Right lobe of liver (tissue), 4 donors: ENCODE results near the gene GREM2.

Experiments used
- CTCF ChIP-seq, 4 donors: fragments of 200-600 bp in 3 of 4; fragments of 450-650 bp in 1 of 4; IDR thresholded peaks; one replicate each; pipeline versions ENCODE4 v1.5.1 to v1.8.0; 2016 to 2022; ENCODE audit warnings: antibody characterized with exemption in 4 of 4, mild to moderate bottlenecking in 2 of 4
- POLR2A ChIP-seq: fragments of 450-650 bp; IDR thresholded peaks from one replicate; pipeline ENCODE4 v1.6.1; 2017; ENCODE audit warnings: antibody characterized with exemption, mild to moderate bottlenecking
- donor health status: DM: no; HTN: no; CAD: no.
- donor health status: DM: no; HTN: no; CAD: no.
- donor health status: DM: no; HTN: yes; CAD: no.

DNA sequence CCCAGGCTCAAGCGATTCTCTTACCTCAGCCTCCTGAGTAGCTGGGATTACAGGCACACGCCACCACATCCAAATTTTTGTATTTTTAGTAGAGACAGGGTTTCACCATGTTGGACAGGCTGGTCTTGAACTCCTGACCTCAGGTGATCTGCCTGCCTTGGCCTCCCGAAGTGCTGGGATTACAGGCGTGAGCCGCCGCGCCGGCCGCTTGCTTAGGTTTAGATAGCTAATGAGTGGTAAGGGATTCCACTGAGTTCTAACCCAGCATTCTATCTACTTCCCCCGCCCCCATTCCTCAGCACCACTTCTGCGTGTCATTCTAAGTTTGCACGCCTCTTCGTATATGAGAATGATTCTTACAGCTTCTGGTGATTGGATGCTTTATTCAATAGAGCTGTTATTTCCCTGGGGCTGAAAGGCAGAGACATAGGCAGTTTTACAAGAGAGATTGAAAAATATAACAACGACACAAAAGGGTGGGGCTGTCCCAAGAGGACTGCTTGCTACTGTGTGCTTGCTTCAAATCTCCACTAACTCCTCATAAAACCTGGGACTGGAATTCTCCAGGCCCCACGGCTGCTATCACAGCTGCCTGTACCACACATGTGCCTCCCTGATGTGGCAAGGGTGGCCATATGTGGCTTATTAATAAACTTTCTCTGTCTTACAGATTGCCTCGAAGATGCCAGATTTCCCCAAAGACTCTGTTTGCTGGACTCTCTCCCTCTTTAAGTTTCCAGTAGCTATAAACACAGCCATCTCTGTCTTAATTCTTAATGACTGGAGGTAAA, 23.7 kb upstream of the GREM2 start:
- no peak for TF ChIP-seq CTCF (IDR thresholded peaks at IDR 0.05)
- TF ChIP-seq POLR2A = no peak
